ENCODE results near the gene APOL3.
A peak's percentile ranks its signal among the peaks of the same experiment; 100 is the strongest.
"Not testable (repeated sequence)": the region's sequence is repeated elsewhere in the genome, so short reads cannot be mapped to it uniquely, and the experiment has no call there.

APOL3 gene

GRCh38 chr22:36192542-36192941 is 32.0 kb upstream of the APOL3 start:
- DNase-seq, result no peak

GRCh38 chr22:36191106-36191836 is 30.7 kb upstream of the APOL3 start:
- no peak for DNase-seq

DNA sequence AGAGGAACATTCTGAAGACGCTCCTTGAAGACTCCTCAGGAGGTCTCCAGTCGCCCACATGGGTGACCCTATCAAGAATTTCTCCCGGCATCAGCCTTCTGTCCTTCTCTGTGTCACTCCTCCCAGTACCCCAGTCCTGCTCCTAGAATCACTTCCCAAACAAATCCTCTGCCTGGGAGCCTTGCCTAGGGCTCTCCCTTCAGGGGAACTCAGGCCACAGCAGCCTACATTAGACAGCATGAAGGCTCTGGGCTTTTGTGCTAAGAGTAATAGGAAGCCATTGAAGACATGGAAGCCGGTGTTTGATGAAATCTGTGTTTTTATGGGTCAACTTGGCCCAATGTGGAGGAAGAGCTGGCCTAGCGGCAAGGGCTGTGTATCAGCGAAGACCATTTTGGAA is 27.3 kb upstream of the APOL3 start:
- DNase-seq, result not testable (repeated sequence)

DNA sequence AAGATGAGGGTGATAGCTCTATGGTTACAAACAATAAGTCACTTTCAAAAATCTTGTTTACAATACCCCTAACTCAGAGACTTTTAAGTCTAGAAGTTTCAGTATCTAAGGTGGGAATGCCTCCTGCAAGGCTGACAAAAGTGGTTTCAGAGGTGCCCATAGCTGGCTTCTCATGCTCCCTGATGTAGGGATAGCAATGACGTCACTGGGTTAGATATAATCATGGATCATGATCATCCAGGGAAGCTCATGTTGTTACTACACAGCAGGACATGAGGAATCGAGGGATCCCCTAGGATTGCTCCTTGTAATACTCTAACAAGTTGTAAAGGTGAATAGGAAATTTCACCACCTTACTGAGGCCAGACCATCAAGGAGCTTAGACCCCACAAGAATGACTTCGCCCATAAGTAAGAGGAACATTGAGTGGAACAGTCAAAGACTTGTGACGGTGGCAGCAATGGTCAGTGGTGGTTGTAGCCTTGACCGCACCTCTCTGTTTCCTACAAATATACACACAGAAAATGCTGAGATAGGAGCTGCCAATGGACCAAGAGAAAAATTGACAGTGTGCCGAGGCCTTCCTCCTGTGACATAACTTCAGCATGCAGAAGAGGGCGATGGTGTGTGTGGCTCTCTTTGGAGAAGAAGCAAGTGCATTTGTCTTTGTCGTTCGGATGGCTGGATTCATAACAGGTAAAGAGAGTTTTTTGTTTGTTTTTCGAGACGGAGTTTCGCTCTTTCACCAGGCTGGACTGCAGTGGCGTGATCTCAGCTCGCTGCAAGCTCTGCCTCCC is 25.5 kb upstream of the APOL3 start:
- no peak for DNase-seq

- DNase-seq, result no peak
These were observed 24.0 kb upstream of the APOL3 start for GRCh38 chr22:36184433-36185025.

DNA sequence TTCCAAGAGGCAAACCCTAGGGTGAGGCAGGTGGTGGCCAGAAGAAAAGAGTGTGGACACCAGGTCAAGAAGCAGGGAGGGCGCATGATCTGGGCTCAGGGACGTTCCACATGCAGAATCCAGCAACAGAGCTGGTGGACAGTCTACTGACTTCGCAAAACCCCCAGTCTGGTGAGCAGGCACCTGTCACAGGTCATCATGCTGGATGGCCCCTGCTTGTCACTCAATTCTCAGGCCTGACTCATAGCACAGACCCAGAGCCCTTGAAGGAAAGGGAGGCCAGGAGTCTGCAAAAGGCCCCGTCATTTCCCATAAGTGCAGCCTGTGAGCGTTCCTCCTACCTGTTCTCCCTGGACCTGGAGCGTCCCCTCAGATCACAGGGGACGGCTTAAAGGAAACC is 22.9 kb upstream of the APOL3 start:
- no peak for DNase-seq

DNA sequence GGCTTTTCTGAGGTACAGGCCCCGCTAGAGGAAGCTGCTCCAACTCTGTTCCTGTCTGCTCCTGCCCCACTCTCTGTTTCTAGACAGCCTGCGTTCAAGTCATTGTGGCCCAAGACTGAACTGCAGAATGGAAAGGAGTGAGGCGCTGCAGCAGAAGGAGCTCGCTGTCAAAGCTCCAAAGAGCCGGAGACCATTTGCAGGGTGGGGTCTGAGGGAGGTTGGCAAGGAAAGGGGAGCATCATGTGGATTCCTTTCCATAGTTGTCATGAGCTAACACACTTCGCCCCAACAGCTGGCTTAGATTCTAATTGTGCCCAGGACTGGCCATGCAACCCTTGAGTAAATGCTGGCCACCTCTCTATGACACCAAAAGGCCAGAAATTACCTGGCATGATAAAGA is 22.3 kb upstream of the APOL3 start:
- no peak for DNase-seq

GRCh38 chr22:36182056-36182455 is 21.5 kb upstream of the APOL3 start:
- DNase-seq, result no peak

- DNase-seq, result no peak
These were observed 20.4 kb upstream of the APOL3 start for GRCh38 chr22:36180928-36181327.

- peak; percentile 47 for DNase-seq
These were observed 19.7 kb upstream of the APOL3 start for GRCh38 chr22:36180038-36180880.

DNA sequence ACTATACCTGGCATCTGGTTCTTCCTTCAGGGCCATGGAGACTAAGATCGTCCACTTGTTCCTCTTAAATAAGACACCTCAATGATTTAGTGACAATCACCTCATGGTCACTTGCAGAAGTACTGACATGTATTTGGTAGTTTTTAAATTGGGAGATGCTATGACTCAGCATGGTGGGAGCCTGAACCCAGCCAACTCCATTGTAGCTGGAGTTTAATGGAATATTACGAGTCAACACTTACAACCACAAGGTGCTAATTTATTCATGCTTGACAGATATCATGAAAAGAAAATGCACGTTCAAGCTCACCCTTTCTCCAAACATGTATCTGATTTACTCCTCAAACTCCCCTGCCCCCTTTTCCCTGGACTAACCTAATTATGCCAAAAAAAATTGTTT is 16.6 kb upstream of the APOL3 start:
- no peak for DNase-seq

GRCh38 chr22:36175892-36176291 is 15.3 kb upstream of the APOL3 start:
- no peak for DNase-seq

GRCh38 chr22:36171941-36172340 is 11.4 kb upstream of the APOL3 start:
- no peak for DNase-seq

- no peak for DNase-seq
These were observed 6.1 kb upstream of the APOL3 start for GRCh38 chr22:36166518-36167220.

DNA sequence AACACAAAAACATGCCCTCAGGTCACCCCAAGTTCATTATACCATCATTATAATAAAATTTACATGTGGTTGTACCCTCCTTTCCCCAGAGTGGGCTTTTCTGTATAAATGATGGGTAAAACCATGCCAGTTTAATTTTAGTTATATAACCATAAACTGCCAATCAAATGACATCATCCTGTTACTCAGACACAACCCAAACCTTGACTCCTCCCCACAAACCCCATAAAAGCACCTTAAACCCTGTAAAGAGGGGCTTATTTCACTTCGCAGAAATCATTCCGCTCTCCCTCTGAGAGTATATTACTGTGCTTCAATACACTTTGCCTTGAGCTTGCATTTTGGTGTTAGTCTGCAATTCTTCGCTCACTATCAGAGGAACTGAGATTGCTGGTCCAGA is 5.5 kb upstream of the APOL3 start:
- no peak for DNase-seq

DNA sequence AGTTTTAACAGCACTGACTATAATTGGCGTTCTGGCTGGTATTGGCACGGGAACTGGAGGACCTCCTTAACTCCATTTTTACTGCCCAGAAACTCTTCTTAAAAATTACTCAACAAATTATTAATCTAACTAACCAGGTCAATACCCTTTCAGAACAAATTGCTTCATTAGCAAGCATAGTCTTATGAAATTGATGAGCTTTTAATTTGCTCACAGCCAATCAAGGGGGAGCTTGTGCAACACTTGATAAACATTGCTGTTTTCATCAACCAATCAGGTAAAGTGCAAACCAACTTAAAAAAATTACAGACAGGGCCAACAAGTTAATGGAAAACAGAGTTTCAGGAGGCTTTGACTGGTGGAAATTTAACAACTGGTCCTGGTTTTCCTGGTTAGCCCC is 4.6 kb upstream of the APOL3 start:
- DNase-seq, result no peak

- peak; percentile 94 for DNase-seq
These were observed 4.1 kb upstream of the APOL3 start for GRCh38 chr22:36164621-36165020.

- no peak for DNase-seq
These were observed 2.9 kb upstream of the APOL3 start for GRCh38 chr22:36163497-36163896.

GRCh38 chr22:36162127-36163034 is 1.8 kb upstream of the APOL3 start:
- DNase-seq, result peak; percentile 63

DNA sequence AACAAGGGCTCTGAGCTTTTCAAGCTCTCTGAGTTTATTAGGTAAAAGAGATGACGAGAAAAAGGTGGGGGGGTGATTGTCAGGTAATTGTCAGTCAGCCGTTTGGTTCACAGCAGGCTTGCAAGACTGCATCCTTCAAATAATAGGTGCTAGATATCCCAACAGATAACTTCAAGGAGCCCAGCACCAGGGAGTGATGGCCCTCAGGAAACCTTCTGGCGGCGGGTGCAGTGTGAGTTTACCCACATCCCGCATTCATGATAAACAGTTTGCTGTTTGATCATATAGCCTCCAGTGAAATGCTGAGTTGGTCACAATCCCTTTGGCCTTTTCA is 1.2 kb upstream of the APOL3 start:
- DNase-seq, result not testable (repeated sequence)

All from MV-4-11 (cell line).